ENCODE data around the gene LSM8. TPM values are rescaled to one million over a fixed set of nuclear protein-coding genes. Genes with fewer than 3 reads are reported as not detected.

LSM8 gene
- total RNA-seq, 1 donor from 2014 or later, result 39.6 TPM

GRCh38 chr7:118151671-118152070 is 32.3 kb upstream of the LSM8 start:
- no peak for DNase-seq (ENCODE audit: extremely low spot score, unreplicated experiment)
- Mint-ChIP-seq H3K4me1 (ENCODE audit: unreplicated experiment) (no peaks in the 10 kb centered on the region), H3K27ac (no peak overlapping the region), H3K27me3 (no peaks in the 10 kb centered on the region), H3K4me3 (no peak overlapping the region), H3K36me3 (no peaks in the 10 kb centered on the region), H3K9me3 (no peaks in the 10 kb centered on the region)
- TF ChIP-seq CTCF (conservative IDR thresholded peaks at IDR 0.05), result no peak

- Mint-ChIP-seq H3K36me3 (no peaks in the 10 kb centered on the region), H3K27me3 (no peaks in the 10 kb centered on the region), H3K9me3 (no peaks in the 10 kb centered on the region), H3K4me1 (ENCODE audit: unreplicated experiment) (no peaks in the 10 kb centered on the region), H3K27ac (no peak overlapping the region), H3K4me3 (no peak overlapping the region)
- no peak for DNase-seq (ENCODE audit: extremely low spot score, unreplicated experiment)
- no peak for TF ChIP-seq CTCF (conservative IDR thresholded peaks at IDR 0.05)
Measured at GRCh38 chr7:118152149-118152548, 31.8 kb upstream of the LSM8 start.

- no peaks in the 10 kb centered on the region for H3K9me3 Mint-ChIP-seq
- no peak overlapping the region for H3K27ac Mint-ChIP-seq
Measured at GRCh38 chr7:118152654-118153053, 31.3 kb upstream of the LSM8 start.

GRCh38 chr7:118153551-118154177 is 30.3 kb upstream of the LSM8 start:
- H3K9me3 Mint-ChIP-seq, result no peaks in the 10 kb centered on the region
- H3K27me3 Mint-ChIP-seq, result no peaks in the 10 kb centered on the region
- no peak overlapping the region for H3K27ac Mint-ChIP-seq
- no peak for DNase-seq (ENCODE audit: extremely low spot score, unreplicated experiment)
- no peak overlapping the region for H3K4me3 Mint-ChIP-seq
- no peaks in the 10 kb centered on the region for H3K36me3 Mint-ChIP-seq
- no peaks in the 10 kb centered on the region for H3K4me1 Mint-ChIP-seq (ENCODE audit: unreplicated experiment)
- TF ChIP-seq CTCF (conservative IDR thresholded peaks at IDR 0.05), result peak; percentile 80

More at GRCh38 chr7:118152654-118153053, 31.3 kb upstream of the LSM8 start:
- TF ChIP-seq CTCF (conservative IDR thresholded peaks at IDR 0.05), result no peak
- DNase-seq (ENCODE audit: extremely low spot score, unreplicated experiment), result no peak
- no peaks in the 10 kb centered on the region for H3K27me3 Mint-ChIP-seq
- H3K4me1 Mint-ChIP-seq (ENCODE audit: unreplicated experiment), result no peaks in the 10 kb centered on the region
- no peaks in the 10 kb centered on the region for H3K36me3 Mint-ChIP-seq
- H3K4me3 Mint-ChIP-seq, result no peak overlapping the region

GRCh38 chr7:118158766-118159165 is 25.2 kb upstream of the LSM8 start:
- Mint-ChIP-seq H3K4me3 (no peak overlapping the region), H3K9me3 (peaks cover 4% of the 10 kb centered on the region), H3K27me3 (no peaks in the 10 kb centered on the region), H3K27ac (no peak overlapping the region), H3K4me1 (ENCODE audit: unreplicated experiment) (no peaks in the 10 kb centered on the region), H3K36me3 (no peaks in the 10 kb centered on the region)
- no peak for DNase-seq (ENCODE audit: extremely low spot score, unreplicated experiment)
- TF ChIP-seq CTCF (conservative IDR thresholded peaks at IDR 0.05), result no peak

- TF ChIP-seq CTCF (conservative IDR thresholded peaks at IDR 0.05), result no peak
- no peak overlapping the region for H3K27ac Mint-ChIP-seq
- H3K27me3 Mint-ChIP-seq, result peaks cover 7% of the 10 kb centered on the region
- DNase-seq (ENCODE audit: extremely low spot score, unreplicated experiment), result no peak
- H3K4me3 Mint-ChIP-seq, result no peak overlapping the region
- no peaks in the 10 kb centered on the region for H3K36me3 Mint-ChIP-seq
- no peaks in the 10 kb centered on the region for H3K4me1 Mint-ChIP-seq (ENCODE audit: unreplicated experiment)
- no peaks in the 10 kb centered on the region for H3K9me3 Mint-ChIP-seq
Measured at GRCh38 chr7:118169146-118169545, 14.8 kb upstream of the LSM8 start.

Data from type B pancreatic cell (in vitro differentiated cells).